ENCODE data around the gene C6orf163.

C6orf163 gene

GRCh38 chr6:87357479-87358196 lies 13.0 kb downstream of the C6orf163 start:
- Histone ChIP-seq H3K9ac (ENCODE audit: low read depth, low read length) (no peak overlapping the region), H3K4me3 (ENCODE audit: low read length) (no peak overlapping the region), H3K36me3 (ENCODE audit: insufficient read depth, low read depth, low read length) (no peaks in the 10 kb centered on the region), H3K9me3 (ENCODE audit: insufficient read depth, low read depth, low read length) (no peaks in the 10 kb centered on the region), H3K27me3 (ENCODE audit: insufficient read depth, low read length) (no peaks in the 10 kb centered on the region), H3K27ac (ENCODE audit: low read length) (no peak overlapping the region), H3K4me1 (ENCODE audit: insufficient read depth, low read length) (no peaks in the 10 kb centered on the region)

- H3K36me3 ChIP-seq (ENCODE audit: insufficient read depth, low read depth, low read length): no peaks in the 10 kb centered on the region
- H3K4me3 ChIP-seq (ENCODE audit: low read length): no peak overlapping the region
- H3K9ac ChIP-seq (ENCODE audit: low read depth, low read length): no peak overlapping the region
- H3K27me3 ChIP-seq (ENCODE audit: insufficient read depth, low read length): no peaks in the 10 kb centered on the region
- no peaks in the 10 kb centered on the region for H3K4me1 ChIP-seq (ENCODE audit: insufficient read depth, low read length)
- no peak overlapping the region for H3K27ac ChIP-seq (ENCODE audit: low read length)
- peaks cover 31% of the 10 kb centered on the region for H3K9me3 ChIP-seq (ENCODE audit: insufficient read depth, low read depth, low read length)
Observed at GRCh38 chr6:87364602-87365252, 20.1 kb downstream of the C6orf163 start.

- no peaks in the 10 kb centered on the region for H3K36me3 ChIP-seq (ENCODE audit: insufficient read depth, low read depth, low read length)
- no peak overlapping the region for H3K4me3 ChIP-seq (ENCODE audit: low read length)
- H3K27me3 ChIP-seq (ENCODE audit: insufficient read depth, low read length): no peaks in the 10 kb centered on the region
- H3K27ac ChIP-seq (ENCODE audit: low read length): no peak overlapping the region
- peaks cover 36% of the 10 kb centered on the region for H3K9me3 ChIP-seq (ENCODE audit: insufficient read depth, low read depth, low read length)
- H3K4me1 ChIP-seq (ENCODE audit: insufficient read depth, low read length): no peaks in the 10 kb centered on the region
- no peak overlapping the region for H3K9ac ChIP-seq (ENCODE audit: low read depth, low read length)
Observed at GRCh38 chr6:87366072-87366827, 21.6 kb downstream of the C6orf163 start.

- H3K4me3 ChIP-seq (ENCODE audit: low read length): no peak overlapping the region
- H3K36me3 ChIP-seq (ENCODE audit: insufficient read depth, low read depth, low read length): no peaks in the 10 kb centered on the region
- H3K9me3 ChIP-seq (ENCODE audit: insufficient read depth, low read depth, low read length): peaks cover 36% of the 10 kb centered on the region
- H3K4me1 ChIP-seq (ENCODE audit: insufficient read depth, low read length): no peaks in the 10 kb centered on the region
- H3K9ac ChIP-seq (ENCODE audit: low read depth, low read length): no peak overlapping the region
- no peak overlapping the region for H3K27ac ChIP-seq (ENCODE audit: low read length)
- no peaks in the 10 kb centered on the region for H3K27me3 ChIP-seq (ENCODE audit: insufficient read depth, low read length)
Observed at GRCh38 chr6:87366899-87367298, 22.3 kb downstream of the C6orf163 start.

GRCh38 chr6:87373377-87373776 lies 28.8 kb downstream of the C6orf163 start:
- Histone ChIP-seq H3K9me3 (ENCODE audit: insufficient read depth, low read depth, low read length) (peaks cover 19% of the 10 kb centered on the region), H3K27me3 (ENCODE audit: insufficient read depth, low read length) (no peaks in the 10 kb centered on the region), H3K9ac (ENCODE audit: low read depth, low read length) (no peak overlapping the region), H3K27ac (ENCODE audit: low read length) (no peak overlapping the region), H3K4me1 (ENCODE audit: insufficient read depth, low read length) (no peaks in the 10 kb centered on the region), H3K36me3 (ENCODE audit: insufficient read depth, low read depth, low read length) (no peaks in the 10 kb centered on the region), H3K4me3 (ENCODE audit: low read length) (no peak overlapping the region)

- Histone ChIP-seq H3K9me3 (ENCODE audit: insufficient read depth, low read depth, low read length) (0 out of 2 replicates have a peak, but pooled peaks cover 4% of the 10 kb centered on the region), H3K4me3 (ENCODE audit: low read length) (no peak overlapping the region), H3K36me3 (ENCODE audit: insufficient read depth, low read depth, low read length) (no peaks in the 10 kb centered on the region), H3K4me1 (ENCODE audit: insufficient read depth, low read length) (no peaks in the 10 kb centered on the region), H3K27ac (ENCODE audit: low read length) (no peak overlapping the region), H3K9ac (ENCODE audit: low read depth, low read length) (no peak overlapping the region), H3K27me3 (ENCODE audit: insufficient read depth, low read length) (no peaks in the 10 kb centered on the region)
Observed at GRCh38 chr6:87375315-87375714, 30.7 kb downstream of the C6orf163 start.

- Histone ChIP-seq H3K36me3 (ENCODE audit: insufficient read depth, low read depth, low read length) (no peaks in the 10 kb centered on the region), H3K9ac (ENCODE audit: low read depth, low read length) (no peak overlapping the region), H3K4me1 (ENCODE audit: insufficient read depth, low read length) (no peaks in the 10 kb centered on the region), H3K4me3 (ENCODE audit: low read length) (no peak overlapping the region), H3K9me3 (ENCODE audit: insufficient read depth, low read depth, low read length) (0 out of 2 replicates have a peak, but pooled peaks cover 4% of the 10 kb centered on the region), H3K27ac (ENCODE audit: low read length) (no peak overlapping the region), H3K27me3 (ENCODE audit: insufficient read depth, low read length) (no peaks in the 10 kb centered on the region)
Observed at GRCh38 chr6:87376643-87377042, 32.0 kb downstream of the C6orf163 start.

- H3K27ac ChIP-seq (ENCODE audit: low read length): no peak overlapping the region
- H3K4me1 ChIP-seq (ENCODE audit: insufficient read depth, low read length): no peaks in the 10 kb centered on the region
- H3K9ac ChIP-seq (ENCODE audit: low read depth, low read length): no peak overlapping the region
- H3K4me3 ChIP-seq (ENCODE audit: low read length): no peak overlapping the region
- H3K27me3 ChIP-seq (ENCODE audit: insufficient read depth, low read length): no peaks in the 10 kb centered on the region
- H3K9me3 ChIP-seq (ENCODE audit: insufficient read depth, low read depth, low read length): no peaks in the 10 kb centered on the region
- no peaks in the 10 kb centered on the region for H3K36me3 ChIP-seq (ENCODE audit: insufficient read depth, low read depth, low read length)
Observed at GRCh38 chr6:87378947-87379346, 34.3 kb downstream of the C6orf163 start.

GRCh38 chr6:87382861-87383260 lies 38.2 kb downstream of the C6orf163 start:
- H3K27ac ChIP-seq (ENCODE audit: low read length): no peak overlapping the region
- no peak overlapping the region for H3K4me3 ChIP-seq (ENCODE audit: low read length)
- H3K9ac ChIP-seq (ENCODE audit: low read depth, low read length): no peak overlapping the region
- no peaks in the 10 kb centered on the region for H3K36me3 ChIP-seq (ENCODE audit: insufficient read depth, low read depth, low read length)
- H3K4me1 ChIP-seq (ENCODE audit: insufficient read depth, low read length): no peaks in the 10 kb centered on the region
- H3K9me3 ChIP-seq (ENCODE audit: insufficient read depth, low read depth, low read length): no peaks in the 10 kb centered on the region
- no peaks in the 10 kb centered on the region for H3K27me3 ChIP-seq (ENCODE audit: insufficient read depth, low read length)

GRCh38 chr6:87384038-87384437 lies 39.4 kb downstream of the C6orf163 start:
- Histone ChIP-seq H3K27me3 (ENCODE audit: insufficient read depth, low read length) (no peaks in the 10 kb centered on the region), H3K36me3 (ENCODE audit: insufficient read depth, low read depth, low read length) (no peaks in the 10 kb centered on the region), H3K4me3 (ENCODE audit: low read length) (no peak overlapping the region), H3K4me1 (ENCODE audit: insufficient read depth, low read length) (no peaks in the 10 kb centered on the region), H3K27ac (ENCODE audit: low read length) (no peak overlapping the region), H3K9me3 (ENCODE audit: insufficient read depth, low read depth, low read length) (no peaks in the 10 kb centered on the region), H3K9ac (ENCODE audit: low read depth, low read length) (no peak overlapping the region)

GRCh38 chr6:87384449-87384848 lies 39.8 kb downstream of the C6orf163 start:
- H3K36me3 ChIP-seq (ENCODE audit: insufficient read depth, low read depth, low read length): no peaks in the 10 kb centered on the region
- no peaks in the 10 kb centered on the region for H3K4me1 ChIP-seq (ENCODE audit: insufficient read depth, low read length)
- H3K4me3 ChIP-seq (ENCODE audit: low read length): no peak overlapping the region
- H3K27ac ChIP-seq (ENCODE audit: low read length): no peak overlapping the region
- no peaks in the 10 kb centered on the region for H3K9me3 ChIP-seq (ENCODE audit: insufficient read depth, low read depth, low read length)
- no peak overlapping the region for H3K9ac ChIP-seq (ENCODE audit: low read depth, low read length)
- no peaks in the 10 kb centered on the region for H3K27me3 ChIP-seq (ENCODE audit: insufficient read depth, low read length)

- no peak overlapping the region for H3K9ac ChIP-seq (ENCODE audit: low read depth, low read length)
- H3K9me3 ChIP-seq (ENCODE audit: insufficient read depth, low read depth, low read length): no peaks in the 10 kb centered on the region
- H3K27ac ChIP-seq (ENCODE audit: low read length): no peak overlapping the region
- no peaks in the 10 kb centered on the region for H3K27me3 ChIP-seq (ENCODE audit: insufficient read depth, low read length)
- no peak overlapping the region for H3K4me3 ChIP-seq (ENCODE audit: low read length)
- no peaks in the 10 kb centered on the region for H3K36me3 ChIP-seq (ENCODE audit: insufficient read depth, low read depth, low read length)
- no peaks in the 10 kb centered on the region for H3K4me1 ChIP-seq (ENCODE audit: insufficient read depth, low read length)
Observed at GRCh38 chr6:87391334-87391733, 46.7 kb downstream of the C6orf163 start.
